Aortic smooth muscle cell (primary cell): ENCODE measurements around the gene ARHGEF25. TPM values are rescaled to one million over a fixed set of nuclear protein-coding genes. Genes with fewer than 3 reads are reported as not detected.

Source experiments
- total RNA-seq: library from RNA; depleted of rRNA; stranded (reverse); fragments of >200 nt; gene quantifications from 2 replicates; pipeline ENCODE4 v1.2.3, GENCODE V29; 2014

Gene ARHGEF25
- total RNA-seq: 16.8 and 18.8 TPM in 2 replicates

GRCh38 chr12:57611108-57611826 is at the start of gene ARHGEF25:
TSS of gene ARHGEF25 (plus strand) at chr12:57611435. CDS start at chr12:57611895, 460 bp downstream.

GRCh38 chr12:57590864-57591781 is 20.1 kb upstream of the ARHGEF25 start, which contains the start of gene PIP4K2C:
TSS of gene PIP4K2C (plus strand) at chr12:57591192. CDS start at chr12:57591290, 98 bp downstream.

DNA sequence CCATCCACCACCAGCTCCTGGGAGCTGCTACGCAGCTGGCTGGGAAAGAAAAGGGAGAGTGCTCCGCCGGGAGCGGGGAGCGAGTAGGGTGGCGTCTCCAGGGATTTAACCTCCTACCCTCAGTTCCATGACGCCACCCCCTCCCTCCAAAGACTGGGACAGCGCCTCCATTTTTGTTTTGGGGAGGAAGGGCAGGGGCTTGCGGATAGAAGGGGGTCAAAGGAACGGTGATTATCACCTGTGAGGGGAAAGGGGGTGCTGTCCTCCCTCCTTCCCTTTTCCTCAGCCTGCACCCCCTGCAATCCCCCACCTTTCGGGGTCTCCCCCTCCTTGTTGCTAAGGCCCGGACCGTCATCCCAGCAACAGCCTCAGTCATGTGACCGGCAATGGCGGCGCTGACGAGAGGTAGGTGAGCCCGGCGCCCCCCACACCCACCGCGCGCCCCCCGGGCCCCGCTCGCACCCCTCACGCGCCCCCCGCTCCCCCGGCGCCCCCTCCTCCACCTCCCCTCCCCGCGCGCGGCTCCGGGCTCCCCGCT is 6.7 kb upstream of the ARHGEF25 start, which contains the start of gene DTX3:
Gene DTX3 (plus strand): TSS at position 371 of the 538 bp plus-strand sequence. CDS start 1,694 bp downstream, outside the sequence.

GRCh38 chr12:57632958-57633840 is 22.0 kb downstream of the ARHGEF25 start, which contains the start of gene B4GALNT1:
TSS of gene B4GALNT1 (minus strand) at chr12:57633201. CDS start at chr12:57632132, 1,069 bp downstream.

Other genes starting within 250 kb of the ARHGEF25 start
- gene R3HDM2, start 180.4 kb upstream of the ARHGEF25 start, total RNA-seq: 7.8 and 14.9 TPM in 2 replicates
- gene INHBC, start 176.7 kb upstream of the ARHGEF25 start, total RNA-seq: not detected in 2 replicates
- 0.06 TPM in 1 of 2 replicates, not detected in the other for gene INHBE, start 156.1 kb upstream of the ARHGEF25 start, total RNA-seq
- 0.13 and 0.31 TPM in 2 replicates for gene GLI1, start 151.7 kb upstream of the ARHGEF25 start, total RNA-seq
- not detected in 2 replicates for gene ARHGAP9, start 131.6 kb upstream of the ARHGEF25 start, total RNA-seq
- gene MARS1, start 123.4 kb upstream of the ARHGEF25 start, total RNA-seq: 117 and 143 TPM in 2 replicates
- gene DDIT3, start 90.9 kb upstream of the ARHGEF25 start, total RNA-seq: 36.1 and 51.7 TPM in 2 replicates
- 4.2 and 9.2 TPM in 2 replicates for gene MBD6, start 88.6 kb upstream of the ARHGEF25 start, total RNA-seq
- gene DCTN2, start 64.2 kb upstream of the ARHGEF25 start, total RNA-seq: 77.5 and 94.4 TPM in 2 replicates
- gene KIF5A, start 61.4 kb upstream of the ARHGEF25 start, total RNA-seq: 0.06 and 0.26 TPM in 2 replicates
- 13.5 and 18.1 TPM in 2 replicates for gene PIP4K2C, start 20.2 kb upstream of the ARHGEF25 start, total RNA-seq
- gene DTX3, start 6.6 kb upstream of the ARHGEF25 start, total RNA-seq: 13.2 and 15.7 TPM in 2 replicates
- 1.5 and 2.6 TPM in 2 replicates for gene B4GALNT1, start 21.8 kb downstream of the ARHGEF25 start, total RNA-seq
- 220 and 268 TPM in 2 replicates for gene OS9, start 82.7 kb downstream of the ARHGEF25 start, total RNA-seq
- 0.13 and 0.19 TPM in 2 replicates for gene AGAP2, start 127.3 kb downstream of the ARHGEF25 start, total RNA-seq
- gene TSPAN31, start 133.6 kb downstream of the ARHGEF25 start, total RNA-seq: 58.3 and 67.4 TPM in 2 replicates
- 145 and 155 TPM in 2 replicates for gene CDK4, start 140.9 kb downstream of the ARHGEF25 start, total RNA-seq
- 5.8 and 6.6 TPM in 2 replicates for gene MARCHF9, start 143.7 kb downstream of the ARHGEF25 start, total RNA-seq
- gene CYP27B1, start 155.6 kb downstream of the ARHGEF25 start, total RNA-seq: 0.19 and 0.40 TPM in 2 replicates
- gene METTL1, start 160.7 kb downstream of the ARHGEF25 start, total RNA-seq: 3.6 and 5.5 TPM in 2 replicates
- 5.2 and 5.4 TPM in 2 replicates for gene EEF1AKMT3, start 161.2 kb downstream of the ARHGEF25 start, total RNA-seq
- gene TSFM, start 171.4 kb downstream of the ARHGEF25 start, total RNA-seq: 16.6 and 17.2 TPM in 2 replicates
- 2.4 and 4.6 TPM in 2 replicates for gene AVIL, start 207.3 kb downstream of the ARHGEF25 start, total RNA-seq
- gene CTDSP2, start 235.3 kb downstream of the ARHGEF25 start, total RNA-seq: 38.3 and 60.7 TPM in 2 replicates